ENCODE measurements around the gene SCYL1.

GRCh38 chr11:65502555-65503367 lies 22.1 kb upstream of the SCYL1 start:
- TF ChIP-seq CTCF (IDR thresholded peaks at IDR 0.05; ENCODE audit: low read depth, low read length) (no peak), POLR2A (IDR thresholded peaks at IDR 0.05; ENCODE audit: extremely low read depth, insufficient read length) (no peak), MYC (IDR thresholded peaks at IDR 0.05; ENCODE audit: low read depth, low read length) (no peak), MAX (IDR thresholded peaks at IDR 0.05; ENCODE audit: low read depth, low read length) (no peak)

Data from NB4 (cell line).